Spleen (tissue), 7 donors: ENCODE measurements around the gene ZSCAN5C.

Experiments used
- CTCF ChIP-seq, 11 experiments: fragments of 200-600 bp in 7 of 11; fragments of 450-650 bp in 4 of 11; sonication (generic) in 4 of 11; IDR thresholded peaks in 8 of 11; conservative IDR thresholded peaks in 3 of 11; 1 replicate in 7 of 11; 2 replicates in 4 of 11; pipeline versions ENCODE4 v1.4.0 to v1.8.0; 2016 to 2021; ENCODE audit warnings: antibody characterized with exemption in 11 of 11, inconsistent platforms in 4 of 11, mild to moderate bottlenecking in 1 of 11
- POLR2A ChIP-seq, 3 donors: fragments of 450-650 bp; IDR thresholded peaks; one replicate each; pipeline ENCODE4 v1.5.1; 2017; ENCODE audit warnings: antibody characterized with exemption in 3 of 3, mild to moderate bottlenecking in 1 of 3
- POLR2AphosphoS5 ChIP-seq, 3 donors: sonication (generic); formaldehyde crosslinking; IDR thresholded peaks; one replicate each; pipeline ENCODE4 v1.5.1; 2017; ENCODE audit warnings: antibody characterized with exemption in 3 of 3
- donor health status: DM: no; HTN: no; CAD: no; lungs with moderate emphysema.
- donor health status: DM: no; HTN: no; CAD: no.
- donor health status: DM: no; HTN: no; CAD: no.

GRCh38 chr19:56189785-56190184 is 12.3 kb upstream of the ZSCAN5C start:
- TF ChIP-seq CTCF (IDR thresholded peaks at IDR 0.05 in 8 of 11, conservative IDR thresholded peaks at IDR 0.05 in 3 of 11): no peak
- TF ChIP-seq POLR2A (IDR thresholded peaks at IDR 0.05): no peak
- no peak for TF ChIP-seq POLR2AphosphoS5 (IDR thresholded peaks at IDR 0.05)
